ENCODE measurements around the gene CRIM1. TPM values are rescaled to one million over a fixed set of nuclear protein-coding genes. Genes with fewer than 3 reads are reported as not detected.

The CRIM1 gene
- total RNA-seq, 1 donor from 2014 or later, result 25.8 TPM

DNA sequence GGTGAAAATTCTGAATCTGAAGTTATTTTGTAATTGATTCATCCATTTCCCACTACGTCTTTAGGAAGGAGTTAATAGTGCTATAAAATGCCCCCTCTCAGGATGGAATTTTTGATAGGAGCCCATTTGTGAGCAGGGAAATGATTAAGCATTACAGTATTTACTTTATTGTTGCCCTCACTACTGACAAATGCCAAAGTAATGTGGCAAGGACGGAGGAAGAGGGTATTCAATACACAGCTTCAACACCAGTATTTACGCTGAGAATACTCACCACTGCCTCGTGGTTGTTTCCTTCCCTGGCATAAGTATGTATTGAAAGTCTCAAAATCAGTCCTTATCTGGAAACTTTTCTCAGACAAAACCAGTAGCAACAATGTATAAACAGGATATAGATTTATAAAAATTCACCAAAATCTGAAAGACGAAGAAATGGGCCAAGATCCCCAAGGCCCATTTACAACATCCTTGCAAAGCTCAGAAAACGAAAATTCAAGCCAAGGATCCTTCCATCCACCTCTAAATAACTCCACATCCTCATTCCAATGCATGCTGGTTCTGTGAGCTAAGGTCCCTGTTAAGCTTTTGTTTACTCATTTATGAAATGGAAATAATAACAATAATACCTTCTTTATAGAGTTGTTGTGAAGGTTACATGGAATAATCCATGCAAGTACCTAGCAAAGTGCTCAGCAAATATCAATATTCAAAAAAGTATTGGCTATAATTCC, 213.1 kb downstream of the CRIM1 start:
- DNase-seq (ENCODE audit: low spot score, unreplicated experiment), result no peak
- TF ChIP-seq, protein P1, sequence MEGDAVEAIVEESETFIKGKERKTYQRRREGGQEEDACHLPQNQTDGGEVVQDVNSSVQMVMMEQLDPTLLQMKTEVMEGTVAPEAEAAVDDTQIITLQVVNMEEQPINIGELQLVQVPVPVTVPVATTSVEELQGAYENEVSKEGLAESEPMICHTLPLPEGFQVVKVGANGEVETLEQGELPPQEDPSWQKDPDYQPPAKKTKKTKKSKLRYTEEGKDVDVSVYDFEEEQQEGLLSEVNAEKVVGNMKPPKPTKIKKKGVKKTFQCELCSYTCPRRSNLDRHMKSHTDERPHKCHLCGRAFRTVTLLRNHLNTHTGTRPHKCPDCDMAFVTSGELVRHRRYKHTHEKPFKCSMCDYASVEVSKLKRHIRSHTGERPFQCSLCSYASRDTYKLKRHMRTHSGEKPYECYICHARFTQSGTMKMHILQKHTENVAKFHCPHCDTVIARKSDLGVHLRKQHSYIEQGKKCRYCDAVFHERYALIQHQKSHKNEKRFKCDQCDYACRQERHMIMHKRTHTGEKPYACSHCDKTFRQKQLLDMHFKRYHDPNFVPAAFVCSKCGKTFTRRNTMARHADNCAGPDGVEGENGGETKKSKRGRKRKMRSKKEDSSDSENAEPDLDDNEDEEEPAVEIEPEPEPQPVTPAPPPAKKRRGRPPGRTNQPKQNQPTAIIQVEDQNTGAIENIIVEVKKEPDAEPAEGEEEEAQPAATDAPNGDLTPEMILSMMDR (IDR thresholded peaks at IDR 0.05; ENCODE audit: unreplicated experiment), result no peak
- H3K4me3 Mint-ChIP-seq (ENCODE audit: low read depth), result no peak overlapping the region
- H3K36me3 Mint-ChIP-seq (ENCODE audit: insufficient read depth), result peaks cover 31% of the 10 kb centered on the region
- H3K4me1 Mint-ChIP-seq (ENCODE audit: low read depth), result peaks cover 25% of the 10 kb centered on the region
- H3K9me3 Mint-ChIP-seq (ENCODE audit: low read depth), result no peaks in the 10 kb centered on the region
- H3K27ac Mint-ChIP-seq, result no peak overlapping the region
- H3K27me3 Mint-ChIP-seq, result no peaks in the 10 kb centered on the region

DNA sequence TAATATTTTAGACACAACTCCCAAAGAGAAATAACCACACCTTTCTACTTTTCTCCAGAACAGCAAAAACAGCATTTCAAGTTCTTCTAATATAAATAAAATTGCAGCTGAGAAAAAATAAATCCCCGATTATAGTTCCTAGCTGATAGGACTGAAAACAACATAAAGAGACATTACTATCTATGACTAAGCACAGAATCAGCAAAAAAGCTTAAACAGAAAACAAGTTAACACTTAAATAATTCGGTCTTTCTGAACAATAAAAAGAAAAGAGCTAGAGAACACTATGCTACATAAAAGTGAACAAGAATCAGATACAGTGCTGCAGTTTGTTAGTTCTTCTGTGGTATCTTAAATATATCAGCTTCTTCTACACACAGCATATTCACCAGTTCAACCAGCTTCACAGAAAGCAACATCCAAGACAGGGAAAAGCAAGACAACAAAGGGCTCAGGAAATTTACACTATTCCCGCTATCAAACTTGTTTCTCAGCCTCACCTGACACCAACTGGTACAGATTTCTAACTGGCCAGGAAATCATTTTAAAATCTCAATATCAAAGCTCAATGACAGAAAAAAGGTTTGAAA, 213.8 kb downstream of the CRIM1 start:
- no peaks in the 10 kb centered on the region for H3K27me3 Mint-ChIP-seq
- peaks cover 33% of the 10 kb centered on the region for H3K36me3 Mint-ChIP-seq (ENCODE audit: insufficient read depth)
- peak overlapping the region; percentile 73 for H3K27ac Mint-ChIP-seq
- peaks cover 24% of the 10 kb centered on the region for H3K4me1 Mint-ChIP-seq (ENCODE audit: low read depth)
- TF ChIP-seq, protein P1 (IDR thresholded peaks at IDR 0.05; ENCODE audit: unreplicated experiment), result no peak
- H3K4me3 Mint-ChIP-seq (ENCODE audit: low read depth), result no peak overlapping the region
- DNase-seq (ENCODE audit: low spot score, unreplicated experiment), result no peak
- H3K9me3 Mint-ChIP-seq (ENCODE audit: low read depth), result no peaks in the 10 kb centered on the region

- Mint-ChIP-seq H3K4me1 (ENCODE audit: low read depth) (peaks cover 16% of the 10 kb centered on the region), H3K36me3 (ENCODE audit: insufficient read depth) (peaks cover 33% of the 10 kb centered on the region), H3K27me3 (no peaks in the 10 kb centered on the region), H3K4me3 (ENCODE audit: low read depth) (no peak overlapping the region), H3K9me3 (ENCODE audit: low read depth) (no peaks in the 10 kb centered on the region), H3K27ac (no peak overlapping the region)
- TF ChIP-seq, protein P1 (IDR thresholded peaks at IDR 0.05; ENCODE audit: unreplicated experiment), result no peak
- DNase-seq (ENCODE audit: low spot score, unreplicated experiment), result no peak
These were observed 214.8 kb downstream of the CRIM1 start for GRCh38 chr2:36570416-36570815.

DNA sequence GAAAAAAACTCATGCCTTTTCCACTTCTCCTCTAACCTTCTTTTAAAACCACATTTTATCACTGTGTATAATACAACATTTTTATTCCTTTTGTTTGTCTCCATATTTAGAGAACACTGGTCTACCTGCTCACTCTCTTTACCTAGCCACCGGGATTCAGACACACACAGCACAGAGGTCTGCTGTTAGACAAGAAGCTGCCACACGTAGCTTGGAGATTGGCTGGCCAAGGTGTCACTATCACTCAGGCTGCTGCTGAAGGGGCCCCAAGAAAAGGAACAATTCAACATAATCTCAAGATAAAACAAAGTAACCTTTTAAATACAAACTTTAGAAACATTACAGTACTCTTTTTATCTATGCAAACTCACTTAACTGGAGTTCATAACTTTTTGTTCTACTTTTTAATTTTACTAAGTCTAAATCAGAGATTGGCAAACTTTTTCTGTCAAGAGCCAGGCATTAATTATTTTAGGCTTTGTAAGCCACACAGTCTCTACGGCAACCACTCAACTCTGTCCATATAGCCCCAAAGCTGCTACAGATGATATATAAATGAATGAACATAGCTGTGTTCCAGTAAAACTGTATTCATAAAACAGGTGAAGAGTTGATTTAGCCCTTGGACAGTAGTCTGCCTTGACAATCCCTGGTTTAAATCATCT, 216.6 kb downstream of the CRIM1 start:
- peaks cover 22% of the 10 kb centered on the region for H3K36me3 Mint-ChIP-seq (ENCODE audit: insufficient read depth)
- H3K9me3 Mint-ChIP-seq (ENCODE audit: low read depth), result no peaks in the 10 kb centered on the region
- DNase-seq (ENCODE audit: low spot score, unreplicated experiment), result no peak
- TF ChIP-seq, protein P1 (IDR thresholded peaks at IDR 0.05; ENCODE audit: unreplicated experiment), result no peak
- H3K4me3 Mint-ChIP-seq (ENCODE audit: low read depth), result no peak overlapping the region
- peak overlapping the region; percentile 93 for H3K27ac Mint-ChIP-seq
- H3K27me3 Mint-ChIP-seq, result no peaks in the 10 kb centered on the region
- H3K4me1 Mint-ChIP-seq (ENCODE audit: low read depth), result peaks cover 15% of the 10 kb centered on the region

DNA sequence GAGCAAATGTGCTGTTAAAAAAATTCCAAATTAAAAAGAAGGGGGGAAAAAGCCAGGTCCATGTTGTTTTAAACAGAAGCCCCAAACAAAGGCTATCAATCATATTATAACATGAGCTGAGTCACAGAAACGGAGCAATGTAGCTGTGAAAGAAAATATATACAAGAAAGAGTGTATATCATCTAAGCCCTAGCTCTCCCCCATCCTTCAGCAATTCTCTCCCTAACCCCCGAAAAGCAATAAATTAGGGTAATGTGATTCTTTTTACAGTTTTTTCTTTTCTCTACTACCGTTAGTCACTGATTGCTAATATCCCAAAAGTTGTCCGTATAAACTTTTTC, 217.1 kb downstream of the CRIM1 start:
- Mint-ChIP-seq H3K9me3 (ENCODE audit: low read depth) (no peaks in the 10 kb centered on the region), H3K27ac (no peak overlapping the region), H3K4me1 (ENCODE audit: low read depth) (peaks cover 15% of the 10 kb centered on the region), H3K27me3 (no peaks in the 10 kb centered on the region), H3K4me3 (ENCODE audit: low read depth) (no peak overlapping the region), H3K36me3 (ENCODE audit: insufficient read depth) (peaks cover 23% of the 10 kb centered on the region)
- TF ChIP-seq, protein P1 (IDR thresholded peaks at IDR 0.05; ENCODE audit: unreplicated experiment), result no peak
- DNase-seq (ENCODE audit: low spot score, unreplicated experiment), result no peak

Data from progenitor cell of endocrine pancreas (in vitro differentiated cells).